HG03521 (cell line): ENCODE data around the gene OVOL3.
"Not testable (repeated sequence)": the region's sequence is repeated elsewhere in the genome, so short reads cannot be mapped to it uniquely, and the experiment has no call there.

Experiments
- ATAC-seq: cut with Tn5 transposase; IDR thresholded peaks from one replicate; pipeline ENCODE4 v1.9.1; 2021; ENCODE audit warnings: mild to moderate bottlenecking, moderate library complexity; ENCODE audit not compliant: unreplicated experiment

Gene OVOL3

GRCh38 chr19:36110487-36111199 is at the start of gene OVOL3:
Gene OVOL3, plus strand, starts transcription at chr19:36111143. Its CDS starts 60 bp downstream, at chr19:36111203.
- no peak for ATAC-seq

GRCh38 chr19:36061367-36061766 is 49.6 kb upstream of the OVOL3 start:
- no peak for ATAC-seq

GRCh38 chr19:36064826-36065225 is 46.1 kb upstream of the OVOL3 start:
- no peak for ATAC-seq

GRCh38 chr19:36067681-36068080 is 43.3 kb upstream of the OVOL3 start:
- ATAC-seq: no peak

- ATAC-seq: not testable (repeated sequence)
These were observed 42.0 kb upstream of the OVOL3 start for GRCh38 chr19:36068810-36069499.

- ATAC-seq: no peak
These were observed 38.9 kb upstream of the OVOL3 start for GRCh38 chr19:36072081-36072480.

- ATAC-seq: no peak
These were observed 37.6 kb upstream of the OVOL3 start for GRCh38 chr19:36073121-36073876.

- no peak for ATAC-seq
These were observed 31.5 kb upstream of the OVOL3 start for GRCh38 chr19:36079389-36079945.

- no peak for ATAC-seq
These were observed 29.6 kb upstream of the OVOL3 start for GRCh38 chr19:36081385-36081784.

- ATAC-seq: no peak
These were observed 29.0 kb upstream of the OVOL3 start for GRCh38 chr19:36081894-36082293.

GRCh38 chr19:36082916-36083315 is 28.0 kb upstream of the OVOL3 start:
- no peak for ATAC-seq

GRCh38 chr19:36084231-36085009 is 26.5 kb upstream of the OVOL3 start:
- no peak for ATAC-seq

- no peak for ATAC-seq
These were observed 24.6 kb upstream of the OVOL3 start for GRCh38 chr19:36086326-36086725.

GRCh38 chr19:36089847-36090246 is 21.1 kb upstream of the OVOL3 start:
- ATAC-seq: no peak

- ATAC-seq: no peak
These were observed 19.8 kb upstream of the OVOL3 start for GRCh38 chr19:36090910-36091695.

GRCh38 chr19:36092566-36092965 is 18.4 kb upstream of the OVOL3 start:
- ATAC-seq: no peak

GRCh38 chr19:36093146-36093662 is 17.7 kb upstream of the OVOL3 start:
- no peak for ATAC-seq

- ATAC-seq: no peak
These were observed 17.3 kb upstream of the OVOL3 start for GRCh38 chr19:36093687-36094086.

GRCh38 chr19:36097036-36097435 is 13.9 kb upstream of the OVOL3 start:
- no peak for ATAC-seq
